GM12873 (cell line): ENCODE results near the gene MLPH.

Experiments used
- TF ChIP-seq, protein P1 (sequence below): IDR thresholded peaks from 2 replicates; pipeline ENCODE4 v1.5.1; 2012; ENCODE audit warnings: low read depth, mild to moderate bottlenecking, moderate library complexity, low read length, control low read depth; ENCODE audit not compliant: insufficient read depth; ENCODE audit errors: missing control alignments

Gene MLPH, protein sequence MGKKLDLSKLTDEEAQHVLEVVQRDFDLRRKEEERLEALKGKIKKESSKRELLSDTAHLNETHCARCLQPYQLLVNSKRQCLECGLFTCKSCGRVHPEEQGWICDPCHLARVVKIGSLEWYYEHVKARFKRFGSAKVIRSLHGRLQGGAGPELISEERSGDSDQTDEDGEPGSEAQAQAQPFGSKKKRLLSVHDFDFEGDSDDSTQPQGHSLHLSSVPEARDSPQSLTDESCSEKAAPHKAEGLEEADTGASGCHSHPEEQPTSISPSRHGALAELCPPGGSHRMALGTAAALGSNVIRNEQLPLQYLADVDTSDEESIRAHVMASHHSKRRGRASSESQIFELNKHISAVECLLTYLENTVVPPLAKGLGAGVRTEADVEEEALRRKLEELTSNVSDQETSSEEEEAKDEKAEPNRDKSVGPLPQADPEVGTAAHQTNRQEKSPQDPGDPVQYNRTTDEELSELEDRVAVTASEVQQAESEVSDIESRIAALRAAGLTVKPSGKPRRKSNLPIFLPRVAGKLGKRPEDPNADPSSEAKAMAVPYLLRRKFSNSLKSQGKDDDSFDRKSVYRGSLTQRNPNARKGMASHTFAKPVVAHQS

DNA sequence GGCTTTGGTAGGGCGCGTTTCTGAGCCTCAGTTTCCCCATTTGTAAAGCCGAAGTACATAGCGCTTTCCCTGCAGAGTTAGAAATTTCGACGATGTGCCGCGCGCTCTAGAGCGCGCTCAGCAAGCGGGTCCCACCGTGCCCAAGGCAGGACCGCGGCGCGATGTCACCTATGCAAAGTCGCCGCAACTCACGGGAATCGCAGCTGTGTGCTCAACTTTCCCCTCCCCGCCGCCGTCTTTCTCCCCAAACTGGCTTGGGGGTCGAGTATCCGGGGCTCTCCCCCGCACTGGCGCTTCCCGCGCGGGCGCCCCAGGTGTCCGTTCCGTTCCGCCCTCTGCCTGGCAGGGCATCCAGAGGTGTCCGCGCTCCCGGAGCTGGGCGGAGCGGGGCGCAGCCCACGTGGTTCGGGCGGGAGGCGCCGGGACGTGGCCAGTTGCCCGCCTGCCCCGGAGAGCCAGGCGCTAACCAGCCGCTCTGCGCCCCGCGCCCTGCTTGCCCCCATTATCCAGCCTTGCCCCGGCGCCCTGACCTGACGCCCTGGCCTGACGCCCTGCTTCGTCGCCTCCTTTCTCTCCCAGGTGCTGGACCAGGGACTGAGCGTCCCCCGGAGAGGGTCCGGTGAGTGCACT, at the start of gene MLPH:
TSS of gene MLPH (plus strand) at position 433 of the 630 bp plus-strand sequence. CDS start 6,176 bp downstream, outside the sequence.
- TF ChIP-seq, protein P1, sequence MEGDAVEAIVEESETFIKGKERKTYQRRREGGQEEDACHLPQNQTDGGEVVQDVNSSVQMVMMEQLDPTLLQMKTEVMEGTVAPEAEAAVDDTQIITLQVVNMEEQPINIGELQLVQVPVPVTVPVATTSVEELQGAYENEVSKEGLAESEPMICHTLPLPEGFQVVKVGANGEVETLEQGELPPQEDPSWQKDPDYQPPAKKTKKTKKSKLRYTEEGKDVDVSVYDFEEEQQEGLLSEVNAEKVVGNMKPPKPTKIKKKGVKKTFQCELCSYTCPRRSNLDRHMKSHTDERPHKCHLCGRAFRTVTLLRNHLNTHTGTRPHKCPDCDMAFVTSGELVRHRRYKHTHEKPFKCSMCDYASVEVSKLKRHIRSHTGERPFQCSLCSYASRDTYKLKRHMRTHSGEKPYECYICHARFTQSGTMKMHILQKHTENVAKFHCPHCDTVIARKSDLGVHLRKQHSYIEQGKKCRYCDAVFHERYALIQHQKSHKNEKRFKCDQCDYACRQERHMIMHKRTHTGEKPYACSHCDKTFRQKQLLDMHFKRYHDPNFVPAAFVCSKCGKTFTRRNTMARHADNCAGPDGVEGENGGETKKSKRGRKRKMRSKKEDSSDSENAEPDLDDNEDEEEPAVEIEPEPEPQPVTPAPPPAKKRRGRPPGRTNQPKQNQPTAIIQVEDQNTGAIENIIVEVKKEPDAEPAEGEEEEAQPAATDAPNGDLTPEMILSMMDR: no peak

DNA sequence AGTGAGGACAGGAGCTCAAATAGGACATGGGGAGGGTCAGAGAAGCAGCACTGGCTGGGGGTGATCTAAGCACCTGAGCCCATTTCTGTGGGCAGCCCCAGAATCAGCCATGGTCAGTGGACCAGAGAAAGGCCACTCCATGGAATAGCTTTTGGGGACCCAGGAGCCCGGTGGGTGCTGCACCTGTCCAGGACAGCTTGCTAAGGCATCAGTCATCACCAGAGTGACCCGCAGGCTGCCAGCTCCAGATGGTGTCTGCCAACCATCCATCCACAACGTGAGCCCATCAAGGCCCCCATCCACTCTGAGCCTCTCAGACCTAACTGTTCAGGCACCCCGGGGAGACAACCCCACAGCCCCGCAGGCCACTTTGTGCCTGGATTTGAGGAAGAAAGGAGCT, 49.5 kb upstream of the MLPH start:
- TF ChIP-seq, protein P1: no peak

DNA sequence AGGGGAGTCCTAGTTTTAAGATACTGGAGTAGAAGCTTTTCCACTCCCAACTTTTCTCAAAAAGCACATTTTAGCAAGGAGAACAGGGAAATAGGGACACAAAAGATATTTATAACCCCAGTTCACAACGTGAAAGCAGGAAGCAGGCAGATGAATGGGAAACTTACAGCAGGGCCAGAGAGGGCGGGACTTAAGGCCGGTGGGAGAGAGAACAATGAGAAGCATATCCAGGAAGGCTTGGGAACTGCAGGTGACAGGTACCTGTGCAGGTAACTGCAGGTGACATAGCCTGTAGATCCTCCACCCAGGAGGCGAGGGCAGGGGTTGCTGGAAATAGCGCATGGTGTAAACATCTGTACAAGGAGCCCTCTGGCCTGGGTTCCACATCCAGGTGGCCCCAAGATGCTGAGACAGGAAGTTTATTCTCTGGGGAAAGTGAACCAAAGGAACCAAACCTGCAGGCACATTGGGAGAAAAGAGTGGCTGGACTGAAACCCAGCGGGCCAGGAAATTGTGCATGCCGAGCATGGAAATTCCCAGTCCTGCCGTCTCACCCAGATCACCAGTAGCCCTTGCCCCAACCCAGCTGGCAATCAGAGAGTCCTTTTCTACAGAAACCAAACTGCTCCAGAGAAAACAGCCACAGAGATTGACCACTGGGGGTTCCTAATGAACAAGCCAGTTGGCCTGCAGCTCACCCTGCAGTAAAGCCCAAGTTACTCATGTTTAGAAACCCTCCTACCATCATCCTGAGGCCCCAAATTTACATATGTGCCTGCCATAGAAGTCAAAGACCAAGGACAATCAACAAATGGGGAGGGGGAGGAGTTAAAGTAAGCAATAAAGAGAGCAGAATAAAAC, 48.7 kb upstream of the MLPH start:
- TF ChIP-seq, protein P1: no peak

DNA sequence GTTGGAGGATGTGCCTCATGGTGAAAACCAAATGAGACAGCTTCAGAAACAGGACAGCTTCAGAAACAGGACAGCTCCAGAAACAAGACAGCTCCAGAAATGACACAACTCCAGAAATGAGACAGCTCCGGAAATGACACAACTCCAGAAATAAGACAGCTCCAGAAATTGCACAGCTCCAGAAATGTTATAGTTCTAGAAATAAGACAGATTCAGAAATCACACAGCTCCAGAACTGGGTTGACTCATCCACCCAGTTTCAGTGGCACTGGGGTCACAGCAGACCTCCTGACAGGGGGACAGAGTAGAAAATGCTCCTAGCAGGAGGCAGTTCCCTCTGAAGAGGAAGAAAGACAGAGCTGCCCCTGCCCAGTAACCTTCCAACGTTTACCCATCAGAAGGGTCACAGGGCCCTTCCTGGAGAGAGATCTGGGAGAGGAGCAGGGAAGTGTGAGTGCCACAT, 46.2 kb upstream of the MLPH start:
- TF ChIP-seq, protein P1: no peak

DNA sequence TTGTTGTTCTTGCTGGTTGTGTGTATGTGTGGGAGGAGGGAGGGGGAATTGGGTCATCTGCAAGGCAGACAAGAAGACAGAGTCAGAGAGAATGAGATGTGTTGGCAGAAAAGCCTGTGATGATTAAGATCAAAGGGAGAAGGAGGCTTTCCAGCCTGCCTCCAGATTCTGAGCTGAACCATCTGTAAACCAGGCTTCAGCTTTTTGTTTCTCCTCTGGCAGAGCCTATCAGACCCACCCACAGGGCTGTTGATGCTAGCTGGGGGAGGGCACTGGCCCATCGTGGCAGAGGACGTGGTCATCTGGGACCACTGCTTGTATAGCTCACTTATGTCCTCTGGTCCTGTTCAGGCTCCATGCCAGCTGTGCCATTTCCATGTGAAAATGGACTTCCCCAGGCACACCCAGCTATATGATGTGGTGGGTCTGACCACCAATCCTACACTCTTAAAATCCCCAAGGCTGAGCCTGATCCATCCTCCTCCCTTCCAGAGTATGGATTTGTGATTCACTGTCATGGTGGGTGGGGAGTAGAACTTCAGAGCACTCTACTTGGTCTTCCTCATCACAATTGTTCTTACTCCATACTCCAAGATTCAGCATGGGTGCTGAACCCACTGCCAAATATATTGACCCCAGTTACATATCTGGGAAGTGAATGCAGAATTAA, 45.3 kb upstream of the MLPH start:
- TF ChIP-seq, protein P1: no peak

DNA sequence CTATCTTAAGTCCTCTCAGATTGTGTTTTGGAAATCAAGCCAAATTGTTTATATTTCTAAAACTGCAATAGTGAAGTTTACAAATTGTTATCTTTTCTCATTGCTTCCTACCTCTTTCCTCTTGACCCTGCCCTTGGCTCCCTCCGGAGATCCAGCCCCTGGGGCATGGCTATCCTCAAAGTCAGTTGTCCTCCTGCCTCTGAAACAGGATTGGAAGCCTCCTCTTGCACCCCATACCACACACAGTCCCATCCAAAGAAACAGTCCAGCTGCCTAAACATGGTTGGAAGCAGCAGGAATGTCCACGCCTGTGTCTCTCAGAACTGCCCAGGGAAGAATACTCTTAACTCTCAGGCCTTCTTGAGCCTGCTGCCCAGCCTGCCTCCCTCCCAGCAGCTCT, 43.0 kb upstream of the MLPH start:
- TF ChIP-seq, protein P1: no peak
